Naive B cell (primary cell): Measurements from ENCODE around the gene MRTFA. TPM values are rescaled to one million over a fixed set of nuclear protein-coding genes. Genes with fewer than 3 reads are reported as not detected.
"Not testable (repeated sequence)": the region's sequence is repeated elsewhere in the genome, so short reads cannot be mapped to it uniquely, and the experiment has no call there.

Experiments
- ATAC-seq, 2 donors: fragments of 150-1000 bp; cut with Tn5 transposase; 2 replicates each; pipeline ENCODE4 v1.10.0; 2021; ENCODE audit warnings: low read depth in 2 of 2, mild to moderate bottlenecking in 2 of 2, moderate library complexity in 2 of 2
- DNase-seq: peaks from one replicate; pipeline ENCODE4 v3.0.0; 2022
- H3K27ac Mint-ChIP-seq, 6 donors: one replicate each; pipeline ENCODE4 v1.8.0; 2020 to 2022; ENCODE audit warnings: mild to moderate bottlenecking in 6 of 6, mixed read lengths in 6 of 6, moderate library complexity in 5 of 6, inconsistent platforms in 2 of 6
- H3K27me3 Mint-ChIP-seq, 3 donors: one replicate each; pipeline ENCODE4 v1.8.0; 2021 to 2022; ENCODE audit warnings: mixed read lengths in 3 of 3, mild to moderate bottlenecking in 1 of 3
- H3K36me3 Mint-ChIP-seq, 2 donors: one replicate each; pipeline ENCODE4 v1.8.0; 2020 to 2022; ENCODE audit warnings: mixed read lengths in 2 of 2, inconsistent platforms in 1 of 2, mild to moderate bottlenecking in 1 of 2
- H3K4me1 Mint-ChIP-seq, 3 donors: one replicate each; pipeline ENCODE4 v1.8.0; 2020 to 2022; ENCODE audit warnings: mixed read lengths in 3 of 3, inconsistent platforms in 1 of 3, mild to moderate bottlenecking in 1 of 3, moderate library complexity in 1 of 3
- H3K4me3 Mint-ChIP-seq, 8 donors: one replicate each; pipeline ENCODE4 v1.8.0; 2020 to 2022; ENCODE audit warnings: mild to moderate bottlenecking in 8 of 8, mixed read lengths in 8 of 8, moderate library complexity in 8 of 8, inconsistent platforms in 2 of 8
- H3K9me3 Mint-ChIP-seq, 7 donors: one replicate each; pipeline ENCODE4 v1.8.0; 2020 to 2022; ENCODE audit warnings: mixed read lengths in 7 of 7, mild to moderate bottlenecking in 5 of 7, inconsistent platforms in 2 of 7, moderate library complexity in 1 of 7
- polyA plus RNA-seq, 6 donors: library from polyadenylated mRNA; unstranded; fragments of 300-500 nt; fragmentation: Illumina TruSeq; gene quantifications; one replicate each; pipeline ENCODE4 v1.2.3, GENCODE V29; 2021; ENCODE audit warnings: low read depth in 6 of 6

The MRTFA gene
- polyA plus RNA-seq, 6 donors from 2014 or later, result 4.6 to 24.6 (median 14.2) TPM

DNA sequence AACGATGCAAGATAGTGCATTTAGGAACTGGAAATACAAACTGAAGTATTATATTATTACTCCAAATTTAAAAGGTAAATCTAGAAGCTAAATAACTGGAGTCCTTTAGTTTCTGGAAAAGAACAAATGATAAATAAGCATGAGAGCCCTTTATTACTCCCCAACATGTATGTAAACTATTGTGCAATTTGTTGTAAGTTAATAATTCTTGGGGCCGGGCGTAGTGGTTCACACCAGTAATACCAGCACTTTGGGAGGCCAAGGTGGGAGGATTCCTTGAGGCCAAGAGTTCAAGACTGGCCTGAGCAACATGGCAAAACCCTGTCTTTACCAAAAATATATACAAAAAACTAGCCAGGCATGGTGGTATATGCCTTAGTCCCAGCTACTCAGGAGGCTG lies 255.1 kb downstream of the MRTFA start:
- H3K9me3 Mint-ChIP-seq, result no peaks in the 10 kb centered on the region
- ATAC-seq, result no peak
- DNase-seq, result no peak
- peaks cover 0 to 6% of the 10 kb centered on the region in 2 donors for H3K36me3 Mint-ChIP-seq
- peak overlapping the region in 2 of 6 donors; percentile 57 to 86 for H3K27ac Mint-ChIP-seq
- no peaks in the 10 kb centered on the region for H3K27me3 Mint-ChIP-seq
- H3K4me3 Mint-ChIP-seq, result no peak overlapping the region
- H3K4me1 Mint-ChIP-seq, result peaks cover 60 to 83% (median 72%) of the 10 kb centered on the region in 3 donors

DNA sequence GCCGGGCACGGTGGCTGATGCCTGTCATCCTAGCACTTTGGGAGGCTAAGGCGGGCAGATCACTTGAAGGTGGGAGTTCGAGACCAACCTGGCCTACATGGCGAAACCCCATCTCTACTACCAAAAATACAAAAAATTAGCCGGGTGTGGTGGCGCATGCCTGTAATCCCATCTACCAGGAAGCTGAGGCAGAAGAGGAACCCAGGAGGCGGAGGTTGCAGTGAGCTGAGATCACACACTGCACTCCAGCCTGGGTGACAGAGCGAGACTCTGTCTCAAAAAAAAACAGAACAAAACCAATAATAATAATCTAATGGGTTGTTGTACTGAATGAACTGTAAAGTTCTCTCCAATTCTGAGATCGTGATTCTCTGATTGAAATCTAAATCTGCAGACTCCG lies 258.1 kb downstream of the MRTFA start:
- Mint-ChIP-seq H3K4me1 (peaks cover 53 to 81% (median 62%) of the 10 kb centered on the region in 3 donors), H3K4me3 (peak overlapping the region in 6 of 8 donors; percentile 13 to 88 (median 46)), H3K27ac (peak overlapping the region in 5 of 6 donors; percentile 58 to 98 (median 86))
- H3K36me3 Mint-ChIP-seq, H3K27me3 Mint-ChIP-seq, DNase-seq, H3K9me3 Mint-ChIP-seq: not testable (repeated sequence)
- peak; percentile 37 to 62 for ATAC-seq

DNA sequence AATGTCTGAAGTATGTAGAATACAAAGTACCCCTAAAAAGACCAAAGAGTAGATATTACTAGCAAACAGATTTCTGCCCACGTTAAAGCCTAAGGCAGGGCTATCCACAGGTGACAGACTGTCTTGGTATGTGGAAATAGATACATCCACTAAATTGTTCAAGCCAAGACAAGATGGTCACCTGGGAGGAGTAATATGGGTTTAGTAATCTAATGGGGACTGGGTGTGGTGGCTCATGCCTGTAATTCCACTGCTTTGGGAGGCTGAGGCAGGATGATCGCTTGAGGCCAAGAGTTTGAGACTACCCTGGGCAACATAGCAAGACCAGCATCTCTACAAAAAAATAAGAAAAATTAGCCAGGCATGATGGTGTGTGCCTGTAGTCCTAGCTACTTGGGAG lies 258.6 kb downstream of the MRTFA start:
- no peak for ATAC-seq
- Mint-ChIP-seq H3K27ac (peak overlapping the region; percentile 31 to 98 (median 84)), H3K4me3 (peak overlapping the region in 3 of 8 donors; percentile 44 to 88 (median 44)), H3K9me3 (no peaks in the 10 kb centered on the region), H3K36me3 (peaks cover 0 to 6% of the 10 kb centered on the region in 2 donors), H3K4me1 (peaks cover 52 to 81% (median 62%) of the 10 kb centered on the region in 3 donors), H3K27me3 (no peaks in the 10 kb centered on the region)
- no peak for DNase-seq

- Mint-ChIP-seq H3K27me3 (no peaks in the 10 kb centered on the region), H3K36me3 (no peaks in the 10 kb centered on the region), H3K4me3 (peak overlapping the region; percentile 52 to 85 (median 68)), H3K27ac (peak overlapping the region; percentile 37 to 95 (median 68)), H3K9me3 (no peaks in the 10 kb centered on the region), H3K4me1 (peaks cover 49 to 84% (median 64%) of the 10 kb centered on the region in 3 donors)
- ATAC-seq (peak; percentile 84), DNase-seq (no peak)
Measured at GRCh38 chr22:40376149-40376548, 260.4 kb downstream of the MRTFA start.

DNA sequence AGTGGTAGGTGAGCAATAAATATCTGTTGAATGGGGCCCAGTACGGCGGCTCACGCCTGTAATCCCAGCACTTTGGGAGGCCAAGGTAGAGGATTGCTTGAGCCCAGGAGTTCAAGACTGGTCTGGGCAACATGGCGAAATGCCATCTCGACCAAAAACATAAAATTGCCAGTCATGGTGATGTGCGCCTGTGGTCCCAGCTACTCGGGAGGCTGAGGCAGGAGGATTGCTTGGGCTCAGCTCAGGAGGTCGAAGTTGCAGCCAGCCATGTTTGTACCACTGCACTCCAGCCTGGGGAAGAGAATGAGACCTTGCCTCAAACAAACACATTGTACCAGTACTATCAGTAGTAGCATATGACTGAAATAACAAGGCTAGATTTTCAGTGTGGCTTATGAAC lies 262.0 kb downstream of the MRTFA start:
- no peak for DNase-seq
- peak overlapping the region in 4 of 8 donors; percentile 20 to 47 (median 26) for H3K4me3 Mint-ChIP-seq
- peaks cover 49 to 85% (median 61%) of the 10 kb centered on the region in 3 donors for H3K4me1 Mint-ChIP-seq
- H3K36me3 Mint-ChIP-seq, result no peaks in the 10 kb centered on the region
- peak overlapping the region in 1 of 6 donors; percentile 15 for H3K27ac Mint-ChIP-seq
- no peaks in the 10 kb centered on the region for H3K9me3 Mint-ChIP-seq
- H3K27me3 Mint-ChIP-seq, result no peaks in the 10 kb centered on the region
- no peak for ATAC-seq

DNA sequence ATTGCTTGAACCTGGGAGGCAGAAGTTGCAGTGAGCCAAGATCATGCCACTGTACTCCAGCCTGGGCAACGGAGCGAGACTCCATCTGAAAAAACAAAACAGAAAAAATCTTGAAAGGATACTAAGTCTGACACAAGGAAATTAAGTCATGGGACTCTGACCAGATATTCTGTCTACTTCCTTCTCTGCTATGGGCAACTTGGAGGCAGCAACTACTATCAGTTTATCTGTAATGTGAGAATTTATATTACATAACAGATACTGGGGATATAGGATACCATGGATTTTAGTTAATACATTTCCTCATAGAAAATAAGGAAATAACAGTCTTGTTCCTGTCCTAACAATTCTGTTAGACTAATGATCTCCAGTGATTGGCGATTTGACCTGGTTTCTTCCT lies 267.7 kb downstream of the MRTFA start:
- DNase-seq, result no peak
- Mint-ChIP-seq H3K27me3 (no peaks in the 10 kb centered on the region), H3K4me3 (peak overlapping the region in 2 of 8 donors; percentile 74 to 77), H3K9me3 (no peaks in the 10 kb centered on the region), H3K4me1 (peaks cover 15 to 38% (median 21%) of the 10 kb centered on the region in 3 donors), H3K27ac (peak overlapping the region in 2 of 6 donors; percentile 76), H3K36me3 (peaks cover 23% of the 10 kb centered on the region in 2 donors)
- no peak for ATAC-seq

DNA sequence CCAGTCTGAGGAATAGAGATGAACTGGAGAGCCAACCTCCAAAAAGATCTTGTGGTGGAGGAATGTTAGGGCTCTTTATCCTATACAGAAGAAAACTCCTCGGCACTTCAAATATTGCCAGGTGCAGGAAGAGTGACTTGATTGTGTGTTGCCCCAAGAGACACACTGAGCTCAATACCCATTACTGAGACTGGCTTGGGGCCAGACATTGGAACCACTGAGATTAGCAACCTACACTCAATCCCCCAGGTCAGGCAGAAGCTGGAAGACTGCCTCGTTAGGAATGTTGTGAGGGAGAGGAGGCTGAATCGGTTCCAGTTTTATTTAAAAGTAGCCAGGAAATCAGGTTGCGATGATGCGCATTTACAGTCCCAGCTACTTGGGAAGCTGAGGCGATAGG lies 268.5 kb downstream of the MRTFA start:
- H3K4me3 Mint-ChIP-seq, result peak overlapping the region in 3 of 8 donors; percentile 20 to 74 (median 43)
- H3K36me3 Mint-ChIP-seq, result peaks cover 23 to 28% of the 10 kb centered on the region in 2 donors
- ATAC-seq (no peak), DNase-seq (no peak)
- H3K27me3 Mint-ChIP-seq, result no peaks in the 10 kb centered on the region
- no peaks in the 10 kb centered on the region for H3K9me3 Mint-ChIP-seq
- peaks cover 11 to 32% (median 16%) of the 10 kb centered on the region in 3 donors for H3K4me1 Mint-ChIP-seq
- H3K27ac Mint-ChIP-seq, result peak overlapping the region in 2 of 6 donors; percentile 47 to 77

GRCh38 chr22:40367342-40367741 lies 269.2 kb downstream of the MRTFA start:
- H3K9me3 Mint-ChIP-seq, result no peaks in the 10 kb centered on the region
- no peaks in the 10 kb centered on the region for H3K27me3 Mint-ChIP-seq
- DNase-seq, result no peak
- peaks cover 29 to 35% of the 10 kb centered on the region in 2 donors for H3K36me3 Mint-ChIP-seq
- peaks cover 7 to 25% (median 10%) of the 10 kb centered on the region in 3 donors for H3K4me1 Mint-ChIP-seq
- peak overlapping the region in 1 of 6 donors; percentile 53 for H3K27ac Mint-ChIP-seq
- ATAC-seq, result no peak
- peak overlapping the region in 1 of 8 donors; percentile 74 for H3K4me3 Mint-ChIP-seq

DNA sequence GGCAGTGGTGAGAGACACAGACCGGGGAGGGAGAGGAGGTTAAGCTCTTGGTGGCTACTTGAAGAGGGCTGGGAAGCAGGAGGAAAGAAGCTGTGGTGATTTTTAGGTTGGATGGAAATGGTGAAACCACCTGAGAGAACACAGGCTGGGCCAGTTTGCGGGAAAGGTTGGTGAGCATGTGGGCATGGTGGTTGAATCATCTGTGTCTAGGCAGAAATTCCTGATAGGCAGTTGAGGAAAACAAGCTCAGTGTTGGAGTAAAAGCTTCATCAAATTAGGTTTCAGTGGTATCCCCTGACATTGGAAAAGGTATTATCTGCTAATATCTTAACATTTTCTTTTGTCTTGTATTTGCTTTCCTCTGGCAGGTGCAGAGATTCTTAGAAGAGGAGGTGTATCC lies 270.5 kb downstream of the MRTFA start:
- H3K9me3 Mint-ChIP-seq, result no peaks in the 10 kb centered on the region
- ATAC-seq (no peak), DNase-seq (no peak)
- no peaks in the 10 kb centered on the region for H3K27me3 Mint-ChIP-seq
- peaks cover under 1 to 13% (median 1%) of the 10 kb centered on the region in 3 donors for H3K4me1 Mint-ChIP-seq
- peak overlapping the region in 1 of 8 donors; percentile 71 for H3K4me3 Mint-ChIP-seq
- peak overlapping the region in 4 of 6 donors; percentile 1 to 76 (median 38) for H3K27ac Mint-ChIP-seq
- peaks cover 42 to 45% of the 10 kb centered on the region in 2 donors for H3K36me3 Mint-ChIP-seq

GRCh38 chr22:40364431-40364830 lies 272.1 kb downstream of the MRTFA start:
- no peaks in the 10 kb centered on the region for H3K27me3 Mint-ChIP-seq
- DNase-seq (no peak), ATAC-seq (no peak)
- H3K27ac Mint-ChIP-seq, result peak overlapping the region in 2 of 6 donors; percentile 19 to 26
- H3K36me3 Mint-ChIP-seq, result peaks cover 43 to 45% of the 10 kb centered on the region in 2 donors
- H3K4me1 Mint-ChIP-seq, result peaks cover 0 to 7% (median 0%) of the 10 kb centered on the region in 3 donors
- no peak overlapping the region for H3K4me3 Mint-ChIP-seq
- H3K9me3 Mint-ChIP-seq, result no peaks in the 10 kb centered on the region

DNA sequence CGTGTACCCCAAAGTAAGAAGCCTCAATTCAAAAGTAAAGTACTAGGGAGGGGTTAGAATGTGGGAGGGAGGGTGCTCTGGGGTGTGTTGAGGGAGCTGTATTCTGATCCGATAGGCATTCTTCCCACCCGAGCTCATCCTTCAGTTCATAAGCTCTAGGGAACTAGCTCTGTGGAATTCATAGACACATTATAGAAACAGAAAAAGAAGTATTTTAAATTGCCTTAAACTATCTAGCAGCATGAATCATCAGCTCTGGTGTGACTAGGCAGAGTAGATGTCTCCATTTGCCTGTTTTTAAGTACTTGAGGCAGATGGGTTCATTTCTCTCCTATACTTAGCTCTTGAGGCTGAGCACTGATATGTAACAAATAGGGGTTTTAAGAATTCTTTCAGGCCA lies 273.5 kb downstream of the MRTFA start:
- Mint-ChIP-seq H3K27me3 (no peaks in the 10 kb centered on the region), H3K4me3 (no peak overlapping the region), H3K27ac (no peak overlapping the region), H3K9me3 (no peaks in the 10 kb centered on the region), H3K4me1 (no peaks in the 10 kb centered on the region), H3K36me3 (peaks cover 51% of the 10 kb centered on the region in 2 donors)
- DNase-seq (no peak), ATAC-seq (no peak)

- Mint-ChIP-seq H3K4me1 (no peaks in the 10 kb centered on the region), H3K36me3 (peaks cover 47 to 49% of the 10 kb centered on the region in 2 donors), H3K27ac (peak overlapping the region in 2 of 6 donors; percentile 13 to 88), H3K9me3 (no peaks in the 10 kb centered on the region), H3K27me3 (no peaks in the 10 kb centered on the region), H3K4me3 (no peak overlapping the region)
- no peak for DNase-seq
- ATAC-seq, result no peak
Measured at GRCh38 chr22:40361100-40361499, 275.4 kb downstream of the MRTFA start.
